Thyroid gland (tissue), 4 donors: ENCODE results near the gene PLPP3. TPM values are rescaled to one million over a fixed set of nuclear protein-coding genes. Genes with fewer than 3 reads are reported as not detected.

Source experiments
- DNase-seq, 2 donors: peaks; one replicate each; pipeline ENCODE4 v3.0.0-alpha.2; 2019
- H3K27ac ChIP-seq, 3 donors: fragments of 200-600 bp; sonication (generic); 1 replicate in 2 of 3; 2 replicates in 1 of 3; pipeline ENCODE4 v1.5.1; 2016 to 2019; ENCODE audit warnings: mild to moderate bottlenecking in 1 of 3, moderate library complexity in 1 of 3
- H3K27me3 ChIP-seq: fragments of 200-600 bp; sonication (generic); one replicate; pipeline ENCODE4 v1.5.1; 2019
- H3K36me3 ChIP-seq, 2 donors: fragments of 200-600 bp; sonication (generic); one replicate each; pipeline ENCODE4 v1.5.1; 2016 to 2019
- H3K4me1 ChIP-seq, 2 donors: fragments of 200-600 bp; sonication (generic); one replicate each; pipeline ENCODE4 v1.5.1; 2017 to 2019
- H3K4me3 ChIP-seq, 3 donors: fragments of 200-600 bp; sonication (generic); replicated peaks in 1 of 3; 1 replicate in 2 of 3; 2 replicates in 1 of 3; pipeline ENCODE4 v1.5.1; 2016; ENCODE audit warnings: mild to moderate bottlenecking in 1 of 3
- H3K9me3 ChIP-seq: fragments of 200-600 bp; sonication (generic); one replicate; pipeline ENCODE4 v1.5.1; 2017
- CTCF ChIP-seq, 6 experiments: fragments of 200-600 bp in 3 of 6; fragments of 450-650 bp in 3 of 6; sonication (generic) in 3 of 6; IDR thresholded peaks; one replicate each; pipeline ENCODE4 v1.5.1; 2016 to 2019; ENCODE audit warnings: antibody characterized with exemption in 6 of 6, mild to moderate bottlenecking in 2 of 6, inconsistent platforms in 1 of 6, moderate library complexity in 1 of 6
- POLR2A ChIP-seq, 2 donors: fragments of 450-650 bp; IDR thresholded peaks; one replicate each; pipeline ENCODE4 v1.6.1; 2017; ENCODE audit warnings: antibody characterized with exemption in 2 of 2, mild to moderate bottlenecking in 2 of 2, moderate library complexity in 1 of 2
- WGBS, 2 donors: methylation state at CpG; one replicate each; pipeline ENCODE4 v1.1.5; 2017; 5-methylcytosine and 5-hydroxymethylcytosine counted together
- intact Hi-C: fragments of 100-400 bp; cut with DNase I; formaldehyde crosslinking; loops from one replicate; pipeline ENCODE4 v1.15.1; 2023
- total RNA-seq, 4 donors: library from RNA; depleted of rRNA; stranded (reverse); fragments of >200 nt; gene quantifications; one replicate each; pipeline ENCODE4 v1.2.3, GENCODE V29; 2016

PLPP3 gene
- 100 to 1,000 TPM; 257 to 764 (median 675) TPM for total RNA-seq

DNA sequence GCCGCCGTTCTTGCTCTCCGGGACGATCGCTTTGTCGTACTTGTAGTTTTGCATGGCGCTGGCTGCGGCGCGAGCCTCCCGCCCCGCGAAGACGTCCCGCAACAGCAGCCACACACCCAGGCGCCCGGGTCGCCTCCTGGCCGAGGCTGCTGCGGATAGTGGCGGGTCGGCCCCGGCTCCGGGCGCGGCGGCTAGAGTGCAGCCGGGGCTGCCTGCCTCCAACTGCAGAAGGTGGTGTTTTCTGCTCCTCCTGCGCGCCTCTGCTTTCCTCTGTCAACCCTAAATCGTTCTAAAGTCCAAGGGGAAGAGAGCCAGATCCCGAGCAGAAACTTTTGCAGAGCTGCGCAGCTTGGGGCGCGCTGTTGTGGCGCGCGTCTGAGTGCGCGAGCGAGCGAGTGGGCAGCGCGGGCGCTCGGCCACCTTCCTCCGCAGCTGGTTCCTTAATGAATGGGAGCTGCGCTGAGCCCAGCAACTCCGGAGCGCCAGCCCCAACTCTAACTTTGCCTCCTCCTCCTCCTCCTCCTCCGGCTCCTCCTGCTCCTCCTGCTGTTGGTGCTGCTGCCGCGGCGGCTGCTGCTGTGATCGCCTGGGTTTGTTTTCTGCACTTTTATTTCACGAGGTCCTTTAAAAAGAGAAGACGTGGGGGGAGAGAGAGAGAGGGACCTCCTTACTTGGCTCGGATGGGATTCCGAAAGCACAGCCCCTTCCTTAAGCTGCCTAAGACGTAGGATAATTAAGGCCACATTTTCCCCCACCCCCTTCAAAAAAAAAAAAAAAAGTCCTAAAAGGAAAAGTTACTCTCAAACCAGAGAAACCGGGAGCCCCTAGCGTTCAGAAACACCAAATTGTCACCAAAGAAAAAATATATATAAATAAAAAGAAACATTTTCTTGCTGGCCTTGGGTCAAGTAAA lies at the start of gene PLPP3:
Gene PLPP3 (minus strand): TSS at position 601 of the 913 bp plus-strand sequence. CDS start 547 bp downstream, at position 54.
- H3K27me3 ChIP-seq: no peaks in the 10 kb centered on the region
- TF ChIP-seq CTCF (IDR thresholded peaks at IDR 0.05) (peak in 5 of 6 experiments; percentile 25 to 83 (median 47)), POLR2A (IDR thresholded peaks at IDR 0.05) (peak; percentile 94 to 97)
- H3K27ac ChIP-seq: peak within 1 kb of the TSS; percentile 97 to 98 (median 97)
- H3K36me3 ChIP-seq: no peaks in the 10 kb centered on the region
- H3K9me3 ChIP-seq: no peaks in the 10 kb centered on the region
- 0 to 1% methylated on average over 20 to 52 of the region's 62 CpGs for WGBS, 2 donors
- peaks cover 13 to 28% of the 10 kb centered on the region in 2 donors for H3K4me1 ChIP-seq
- peak; percentile 88 to 92 for DNase-seq
- intact Hi-C loops: loop anchor here (10.0 kb wide), 2 partner anchors 54 to 514 kb away; no protein-coding TSS in a partner anchor
- H3K4me3 ChIP-seq: peak within 1 kb of the TSS; percentile 93 to 96 (median 94)

GRCh38 chr1:56627636-56628039 lies 48.3 kb upstream of the PLPP3 start:
- DNase-seq: no peak
- intact Hi-C loops: no loop called here
- no peaks in the 10 kb centered on the region for H3K27me3 ChIP-seq
- no peaks in the 10 kb centered on the region for H3K36me3 ChIP-seq
- no peak for TF ChIP-seq POLR2A (IDR thresholded peaks at IDR 0.05)
- TF ChIP-seq CTCF (IDR thresholded peaks at IDR 0.05): no peak
- H3K4me1 ChIP-seq: no peaks in the 10 kb centered on the region
- H3K9me3 ChIP-seq: no peaks in the 10 kb centered on the region
- H3K27ac ChIP-seq: no peak overlapping the region
- WGBS, 2 donors: 78 to 81% methylated on average over 3 of the region's 3 CpGs
- H3K4me3 ChIP-seq: no peak overlapping the region

DNA sequence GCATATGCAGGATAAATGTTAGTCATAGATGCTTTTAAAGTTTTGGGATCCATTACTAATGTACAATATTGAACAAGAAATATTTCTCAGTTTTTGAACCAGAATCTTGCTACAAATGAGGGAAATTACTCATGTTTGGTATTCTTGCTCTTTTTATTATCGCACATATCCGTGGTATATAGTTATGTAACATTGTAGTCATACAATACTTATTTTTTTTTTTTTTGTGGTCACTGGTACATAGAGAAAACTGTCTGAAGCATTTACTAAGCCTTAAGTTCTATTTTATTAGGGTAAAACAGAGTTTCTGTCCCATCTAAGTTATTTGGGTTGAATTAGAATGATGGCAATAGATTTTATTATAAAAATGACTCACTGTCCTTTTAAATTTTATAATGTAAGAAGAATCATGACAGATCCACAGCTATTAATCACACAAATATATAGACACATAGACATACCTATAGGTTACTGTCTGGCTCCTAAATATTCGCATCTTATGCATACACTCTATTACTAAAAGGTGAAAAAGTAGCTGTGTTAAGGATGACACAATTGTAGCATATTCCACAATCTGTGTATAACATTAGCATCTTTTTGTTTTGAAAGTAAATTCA lies 47.8 kb upstream of the PLPP3 start:
- Histone ChIP-seq H3K4me3 (no peak overlapping the region), H3K36me3 (no peaks in the 10 kb centered on the region), H3K27ac (no peak overlapping the region), H3K4me1 (no peaks in the 10 kb centered on the region), H3K9me3 (no peaks in the 10 kb centered on the region), H3K27me3 (no peaks in the 10 kb centered on the region)
- DNase-seq: no peak
- TF ChIP-seq POLR2A (IDR thresholded peaks at IDR 0.05) (no peak), CTCF (IDR thresholded peaks at IDR 0.05) (no peak)
- intact Hi-C loops: no loop called here
- WGBS, 2 donors: 90 to 92% methylated on average over 3 of the region's 3 CpGs

DNA sequence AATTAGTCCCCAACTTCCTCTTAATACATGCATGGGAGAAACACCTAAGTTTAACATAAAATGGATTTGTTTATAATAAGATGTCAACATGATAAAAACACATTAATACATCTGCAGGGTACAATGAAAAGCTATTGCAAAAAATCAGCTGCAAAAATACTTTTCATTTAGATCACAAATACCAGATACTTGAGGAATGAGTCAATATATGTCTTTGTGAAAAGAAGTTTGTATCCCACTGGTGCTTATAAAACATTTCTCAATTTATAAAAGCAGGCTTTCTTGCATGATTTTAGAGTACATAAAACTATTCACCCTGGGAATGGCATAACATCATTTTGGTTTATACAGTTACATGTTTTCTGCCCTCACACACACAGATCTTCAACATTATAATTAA lies 47.2 kb upstream of the PLPP3 start:
- no peaks in the 10 kb centered on the region for H3K9me3 ChIP-seq
- no peak overlapping the region for H3K27ac ChIP-seq
- H3K4me3 ChIP-seq: no peak overlapping the region
- TF ChIP-seq POLR2A (IDR thresholded peaks at IDR 0.05): no peak
- TF ChIP-seq CTCF (IDR thresholded peaks at IDR 0.05): no peak
- intact Hi-C loops: no loop called here
- no peaks in the 10 kb centered on the region for H3K27me3 ChIP-seq
- no peak for DNase-seq
- H3K36me3 ChIP-seq: no peaks in the 10 kb centered on the region
- H3K4me1 ChIP-seq: no peaks in the 10 kb centered on the region
